ENCODE results near the gene RBM33. TPM values are rescaled to one million over a fixed set of nuclear protein-coding genes. Genes with fewer than 3 reads are reported as not detected.

The RBM33 gene
- total and polyA plus RNA-seq, 2 of the 8 experiments (the other 6 are each of a cell fraction or from before 2014, with no cell fraction given), result 16.5 to 64.6 TPM

DNA sequence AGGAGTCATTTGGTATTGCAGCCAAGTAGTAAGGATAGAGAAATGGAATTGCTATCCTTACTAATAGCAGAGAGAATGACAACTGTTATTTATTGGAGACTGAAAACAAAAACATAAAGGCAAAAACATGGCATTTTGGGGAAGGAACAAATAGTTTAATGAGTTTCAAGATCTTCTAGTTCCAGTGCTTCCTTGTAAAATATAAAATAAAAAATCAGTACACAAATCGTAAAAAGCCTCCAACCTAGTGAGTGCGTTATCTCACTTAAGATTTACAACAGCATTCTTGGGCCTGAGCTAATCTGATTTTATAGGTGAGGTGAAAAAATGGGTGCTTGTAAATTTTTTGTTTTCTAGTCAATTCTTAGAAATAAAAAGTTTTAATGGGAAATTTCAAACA, 3.3 kb downstream of the RBM33 start:
- Histone ChIP-seq H3K4me2 (ENCODE audit: insufficient read depth in 1 of 2, low read depth in 2 of 2, low read length in 2 of 2) (no peak overlapping the region), H2BK20ac (ENCODE audit: low read length) (no peak overlapping the region), H3K79me1 (ENCODE audit: low read depth, low read length) (peaks cover 7% of the 10 kb centered on the region), H3K79me2 (ENCODE audit: control insufficient read depth in 1 of 2, insufficient read depth in 2 of 2, low read length in 2 of 2) (peaks cover 48 to 84% of the 10 kb centered on the region in 2 experiments), H3K36me3 (ENCODE audit: control insufficient read depth in 2 of 4, insufficient read depth in 4 of 4, low read length in 3 of 4) (peaks cover 0 to 22% (median 7%) of the 10 kb centered on the region in 4 experiments; a peak in 4 of 8 replicates), H4K8ac (ENCODE audit: extremely low read depth, insufficient read depth, low read length) (no peak overlapping the region), H3K56ac (replicated peaks; ENCODE audit: insufficient read length, low read depth, low read length) (no peak overlapping the region), H3K23me2 (ENCODE audit: low read depth, low read length) (peaks cover 9% of the 10 kb centered on the region; the same call in 1 of the 2 replicates), H3K14ac (ENCODE audit: insufficient read length) (no peak overlapping the region), H4K91ac (replicated peaks; ENCODE audit: insufficient read length, low read length) (no peak overlapping the region), H3K27me3 (replicated peaks in 1 of 4; ENCODE audit: control insufficient read depth in 3 of 4, extremely low read depth in 1 of 4, insufficient read depth in 3 of 4, low read length in 3 of 4) (no peaks in the 10 kb centered on the region), H3K23ac (ENCODE audit: insufficient read length) (no peak overlapping the region), H3K4ac (replicated peaks; ENCODE audit: insufficient read length, low read depth, low read length) (no peak overlapping the region), H2BK120ac (replicated peaks; ENCODE audit: low read depth, low read length) (no peak overlapping the region), H2AK5ac (ENCODE audit: low read depth, low read length) (no peak overlapping the region), H3K18ac (ENCODE audit: extremely low read depth, low read length) (no peak overlapping the region), H4K5ac (ENCODE audit: insufficient read length, low read depth, low read length) (no peak overlapping the region), H2BK12ac (ENCODE audit: low read depth, low read length) (no peak overlapping the region), H2BK5ac (ENCODE audit: low read depth, low read length) (no peak overlapping the region), H2AFZ (ENCODE audit: low read length) (no peak overlapping the region), H3K4me1 (replicated peaks in 1 of 4; ENCODE audit: control insufficient read depth in 3 of 4, insufficient read depth in 4 of 4, low read length in 3 of 4) (peaks cover 0 to 5% (median 2%) of the 10 kb centered on the region in 4 experiments; a peak in 3 of 7 replicates), H3K9ac (replicated peaks in 1 of 4; ENCODE audit: extremely low read depth in 1 of 4, low read depth in 3 of 4, low read length in 3 of 4) (no peak overlapping the region), H3K9me3 (ENCODE audit: insufficient read depth in 2 of 2, low read depth in 1 of 2, low read length in 1 of 2) (peaks cover 2 to 14% of the 10 kb centered on the region in 2 experiments; a peak in 3 of 4 replicates), H3K27ac (ENCODE audit: low read depth, low read length) (no peak overlapping the region), H4K20me1 (replicated peaks in 1 of 2; ENCODE audit: control insufficient read depth in 1 of 2, insufficient read depth in 2 of 2, low read length in 2 of 2) (peaks cover 7 to 8% of the 10 kb centered on the region in 2 experiments), H2BK15ac (ENCODE audit: low read length) (no peak overlapping the region), H3K4me3 (ENCODE audit: extremely low read depth in 1 of 4, insufficient read depth in 2 of 4, low read depth in 3 of 4, low read length in 4 of 4) (no peak overlapping the region)
- DNase-seq (ENCODE audit: low read depth in 1 of 2, low spot score in 2 of 2) (no peak), FAIRE-seq (no peak)
- ChIA-PET CTCF (ENCODE audit: partially characterized antibody) (no interaction called here), POLR2A (ENCODE audit: partially characterized antibody) (interaction anchor here (3.0 kb wide), 1 partner anchor 12 kb away, joined by 10 read pairs; no protein-coding TSS in a partner anchor)
- 95% methylated on average over 2 of the region's 2 CpGs; no CpG with 5 or more reads in 1 of the 2 experiments for WGBS, 2 experiments (ENCODE audit: extremely low coverage in 1 of 2, insufficient coverage in 1 of 2, insufficient read length in 1 of 2, insufficient replicate concordance in 2 of 2, low coverage in 1 of 2, low lambda C conversion rate in 2 of 2, missing lambda C conversion rate in 1 of 2)
- TF ChIP-seq KDM4A (IDR thresholded peaks at IDR 0.05; ENCODE audit: low read depth, low read length, severe bottlenecking), result no peak
- TF ChIP-seq BCL11A (IDR thresholded peaks at IDR 0.05; ENCODE audit: low read depth in 2 of 2, low read length in 2 of 2), result no peak
- TF ChIP-seq CEBPB (IDR thresholded peaks at IDR 0.05; ENCODE audit: low read depth, low read length), result no peak
- TF ChIP-seq, protein P1, sequence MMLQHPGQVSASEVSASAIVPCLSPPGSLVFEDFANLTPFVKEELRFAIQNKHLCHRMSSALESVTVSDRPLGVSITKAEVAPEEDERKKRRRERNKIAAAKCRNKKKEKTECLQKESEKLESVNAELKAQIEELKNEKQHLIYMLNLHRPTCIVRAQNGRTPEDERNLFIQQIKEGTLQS (IDR thresholded peaks at IDR 0.05; ENCODE audit: insufficient read depth, low read depth, low read length), result no peak
- TF ChIP-seq RBBP5 (IDR thresholded peaks at IDR 0.05; ENCODE audit: borderline replicate concordance, low read depth, low read length), result no peak
- no peak for TF ChIP-seq ASH2L (IDR thresholded peaks at IDR 0.05; ENCODE audit: low read length)
- TF ChIP-seq CBX5 (IDR thresholded peaks at IDR 0.05; ENCODE audit: low read depth, low read length), result no peak
- TF ChIP-seq SIRT6 (IDR thresholded peaks at IDR 0.05; ENCODE audit: low read length), result no peak
- TF ChIP-seq GTF2F1 (IDR thresholded peaks at IDR 0.05; ENCODE audit: borderline replicate concordance, low read depth, low read length), result no peak
- TF ChIP-seq TAF1 (IDR thresholded peaks at IDR 0.05; ENCODE audit: low read depth, low read length), result no peak
- TF ChIP-seq YY1 (IDR thresholded peaks at IDR 0.05; ENCODE audit: low read depth, low read length), result no peak
